Mucosa of descending colon (tissue), 3 donors: ENCODE data around the gene MMP25. TPM values are rescaled to one million over a fixed set of nuclear protein-coding genes. Genes with fewer than 3 reads are reported as not detected.
"Not testable (repeated sequence)": the region's sequence is repeated elsewhere in the genome, so short reads cannot be mapped to it uniquely, and the experiment has no call there.

Experiments
- ATAC-seq: fragments of 200-7000 bp; cut with Tn5 transposase; one replicate; pipeline ENCODE4 v1.9.1; 2020; ENCODE audit warnings: mild to moderate bottlenecking, moderate library complexity
- DNase-seq, 3 donors: peaks; one replicate each; pipeline ENCODE4 v3.0.0-alpha.2; 2020
- H3K36me3 ChIP-seq: fragments of 200-600 bp; one replicate; pipeline ENCODE4 v1.8.0; 2021; ENCODE audit warnings: low read depth, mild to moderate bottlenecking
- H3K4me1 ChIP-seq: fragments of 200-600 bp; one replicate; pipeline ENCODE4 v1.8.0; 2021; ENCODE audit warnings: low read depth, mild to moderate bottlenecking
- H3K4me3 ChIP-seq: fragments of 200-600 bp; one replicate; pipeline ENCODE4 v1.8.0; 2021; ENCODE audit warnings: mild to moderate bottlenecking
- H3K9me3 ChIP-seq: fragments of 200-600 bp; one replicate; pipeline ENCODE4 v1.8.0; 2021; ENCODE audit warnings: mild to moderate bottlenecking
- CTCF ChIP-seq: fragments of 200-600 bp; IDR thresholded peaks from one replicate; pipeline ENCODE4 v1.8.0; 2022; ENCODE audit warnings: antibody characterized with exemption, mild to moderate bottlenecking
- intact Hi-C, 2 donors: fragments of 100-400 bp; cut with DNase I in 1 of 2; cut with micrococcal nuclease in 1 of 2; formaldehyde crosslinking; loops; one replicate each; pipeline versions ENCODE4 v1.11.0 to v1.11.1; 2022; cut with DNase I, micrococcal nuclease
- total RNA-seq, 3 donors: library from RNA; stranded (reverse); fragmentation: NEBNext Ultra II Directional in 2 of 3; extraction: Animal tissue kit (Norgen Biotek cat#: 25700) in 2 of 3; gene quantifications; one replicate each; pipeline versions ENCODE4 v1.2.1 to v1.2.4, GENCODE V29; 2021 to 2023
- donor health status: DM: no; HTN: no; CAD: no; lungs with moderate emphysema.
- donor health status: DM: no; HTN: no; CAD: no.
- donor health status: DM: no; HTN: yes; CAD: no.

MMP25 gene
- total RNA-seq, 3 donors from 2014 or later: 0.69 to 4.0 (median 2.1) TPM

- ATAC-seq (peak; percentile 90), DNase-seq (peak; percentile 80 to 87 (median 84))
- intact Hi-C loops: no loop called here
- Histone ChIP-seq H3K36me3 (no peaks in the 10 kb centered on the region), H3K4me3 (peak within 1 kb of the TSS; percentile 4), H3K4me1 (peaks cover 36% of the 10 kb centered on the region), H3K9me3 (no peaks in the 10 kb centered on the region)
- no peak for TF ChIP-seq CTCF
Measured at GRCh38 chr16:3065069-3065741, 18.8 kb downstream of the MMP25 start, which contains the start of gene IL32. IL32 (plus strand) TSS chr16:3065640; CDS start chr16:3065812, 172 bp downstream.

- TF ChIP-seq CTCF: no peak
- Histone ChIP-seq H3K9me3 (no peaks in the 10 kb centered on the region), H3K4me3 (peak overlapping the region; percentile 4), H3K4me1 (peaks cover 36% of the 10 kb centered on the region), H3K36me3 (no peaks in the 10 kb centered on the region)
- intact Hi-C loops: no loop called here
- DNase-seq: peak; percentile 41 to 68 (median 63)
- peak; percentile 32 for ATAC-seq
Measured at GRCh38 chr16:3065742-3066439, 19.5 kb downstream of the MMP25 start.

- Histone ChIP-seq H3K9me3 (no peaks in the 10 kb centered on the region), H3K4me3 (peak overlapping the region; percentile 4), H3K36me3 (no peaks in the 10 kb centered on the region), H3K4me1 (peaks cover 36% of the 10 kb centered on the region)
- DNase-seq (peak in 1 of 3 donors; percentile 48), ATAC-seq (no peak)
- intact Hi-C loops: no loop called here
- no peak for TF ChIP-seq CTCF
Measured at GRCh38 chr16:3066440-3066748, 20.0 kb downstream of the MMP25 start.

GRCh38 chr16:3068487-3068886, 22.1 kb downstream of the MMP25 start:
- H3K4me1 ChIP-seq: peaks cover 29% of the 10 kb centered on the region
- no peak for TF ChIP-seq CTCF
- H3K36me3 ChIP-seq: no peaks in the 10 kb centered on the region
- peak in 2 of 3 donors; percentile 42 to 46 for DNase-seq
- intact Hi-C loops: no loop called here
- H3K9me3 ChIP-seq: no peaks in the 10 kb centered on the region
- no peak overlapping the region for H3K4me3 ChIP-seq
- no peak for ATAC-seq

GRCh38 chr16:3069146-3069545, 22.8 kb downstream of the MMP25 start:
- ATAC-seq, H3K4me3 ChIP-seq, intact Hi-C loops, H3K36me3 ChIP-seq, H3K9me3 ChIP-seq: not testable (repeated sequence)
- H3K4me1 ChIP-seq: peaks cover 22% of the 10 kb centered on the region
- DNase-seq: peak in 2 of 3 donors; percentile 25 to 34

GRCh38 chr16:3070608-3071111, 24.3 kb downstream of the MMP25 start:
- no peak for TF ChIP-seq CTCF
- peak in 2 of 3 donors; percentile 22 to 40 for DNase-seq
- peaks cover 7% of the 10 kb centered on the region for H3K4me1 ChIP-seq
- intact Hi-C loops: no loop called here
- ATAC-seq: no peak
- no peaks in the 10 kb centered on the region for H3K36me3 ChIP-seq
- no peaks in the 10 kb centered on the region for H3K9me3 ChIP-seq
- H3K4me3 ChIP-seq: no peak overlapping the region
